Body of pancreas (tissue), 4 donors: ENCODE measurements around the gene PRKAB2. TPM values are rescaled to one million over a fixed set of nuclear protein-coding genes. Genes with fewer than 3 reads are reported as not detected.

Source experiments
- ATAC-seq: fragments of 150-250 bp; one replicate; pipeline ENCODE4 v1.9.1; 2016
- DNase-seq, 4 donors: peaks; one replicate each; pipeline ENCODE4 v3.0.0-alpha.2; 2019
- H3K27ac ChIP-seq, 4 donors: fragments of 200-600 bp; sonication (generic); 1 replicate in 3 of 4; 2 replicates in 1 of 4; pipeline versions ENCODE4 v1.5.1 to v1.6.1; 2016 to 2019; ENCODE audit warnings: mild to moderate bottlenecking in 1 of 4, mixed read lengths in 1 of 4, moderate library complexity in 1 of 4
- H3K27me3 ChIP-seq, 2 donors: fragments of 200-600 bp; sonication (generic); one replicate each; pipeline ENCODE4 v1.6.0; 2016; ENCODE audit warnings: mild to moderate bottlenecking in 1 of 2
- H3K36me3 ChIP-seq, 2 donors: fragments of 200-600 bp; sonication (generic); replicated peaks in 1 of 2; 2 replicates each; pipeline ENCODE4 v1.5.1; 2016; ENCODE audit warnings: low read depth in 2 of 2; ENCODE audit not compliant: insufficient read depth in 1 of 2
- H3K4me1 ChIP-seq: fragments of 200-600 bp; sonication (generic); one replicate; pipeline ENCODE4 v1.6.0; 2016
- H3K4me3 ChIP-seq, 2 donors: fragments of 200-600 bp; sonication (generic); 1 replicate in 1 of 2; 2 replicates in 1 of 2; pipeline ENCODE4 v1.5.1; 2016 to 2019
- H3K9me3 ChIP-seq, 3 donors: fragments of 200-600 bp; sonication (generic); 1 replicate in 2 of 3; 2 replicates in 1 of 3; pipeline ENCODE4 v1.5.1; 2016
- CTCF ChIP-seq, 7 experiments: fragments of 450-650 bp in 4 of 7; fragments of 200-600 bp in 3 of 7; sonication (generic) in 3 of 7; IDR thresholded peaks; one replicate each; pipeline ENCODE4 v1.5.1; 2016 to 2019; ENCODE audit warnings: antibody characterized with exemption in 7 of 7
- POLR2A ChIP-seq, 3 donors: fragments of 450-650 bp; IDR thresholded peaks; one replicate each; pipeline ENCODE4 v1.6.1; 2016; ENCODE audit warnings: antibody characterized with exemption in 3 of 3, mild to moderate bottlenecking in 2 of 3
- WGBS, 2 donors: methylation state at CpG; one replicate each; pipeline ENCODE4 v1.1.5; 2017; 5-methylcytosine and 5-hydroxymethylcytosine counted together
- intact Hi-C: fragments of 100-400 bp; cut with DNase I; formaldehyde crosslinking; loops from one replicate; pipeline ENCODE4 v1.15.1; 2023
- total RNA-seq, 2 donors: library from RNA; depleted of rRNA; stranded (reverse); fragments of >200 nt; gene quantifications; one replicate each; pipeline ENCODE4 v1.1.0, GENCODE V29; 2016

The PRKAB2 gene
- total RNA-seq, result 10 to 100 TPM; 11.9 to 19.5 TPM

GRCh38 chr1:147172168-147173016 is at the start of gene PRKAB2:
PRKAB2 (minus strand) TSS chr1:147172470; CDS start chr1:147172144, 326 bp downstream.
- Histone ChIP-seq H3K4me3 (peak within 1 kb of the TSS; percentile 73 to 87), H3K27me3 (no peaks in the 10 kb centered on the region), H3K9me3 (no peaks in the 10 kb centered on the region), H3K27ac (peak within 1 kb of the TSS; percentile 89 to 94 (median 93)), H3K36me3 (no peaks in the 10 kb centered on the region), H3K4me1 (peaks cover 54% of the 10 kb centered on the region)
- TF ChIP-seq CTCF (IDR thresholded peaks at IDR 0.05), result peak; percentile 91 to 100 (median 95)
- peak; percentile 74 to 92 (median 89) for TF ChIP-seq POLR2A (IDR thresholded peaks at IDR 0.05)
- ATAC-seq (peak; percentile 95), DNase-seq (peak; percentile 96 to 98 (median 97))
- intact Hi-C loops, result loop anchor here (10.0 kb wide), 1 partner anchor 72 kb away; the partner anchor contains the start of gene CHD1L
- 0% methylated on average over 46 to 72 of the region's 72 CpGs for WGBS, 2 donors

GRCh38 chr1:147218606-147219005 is 46.3 kb upstream of the PRKAB2 start:
- no peak overlapping the region for H3K27ac ChIP-seq

GRCh38 chr1:147217141-147217540 is 44.9 kb upstream of the PRKAB2 start:
- no peak for TF ChIP-seq CTCF (IDR thresholded peaks at IDR 0.05)
- no peak for TF ChIP-seq POLR2A (IDR thresholded peaks at IDR 0.05)
- Histone ChIP-seq H3K27ac (no peak overlapping the region), H3K36me3 (no peaks in the 10 kb centered on the region), H3K9me3 (no peaks in the 10 kb centered on the region), H3K27me3 (no peaks in the 10 kb centered on the region), H3K4me3 (no peak overlapping the region), H3K4me1 (peaks cover 64% of the 10 kb centered on the region)
- intact Hi-C loops, result no loop called here
- 93 to 98% methylated on average over 7 of the region's 7 CpGs for WGBS, 2 donors
- ATAC-seq (no peak), DNase-seq (no peak)

More at GRCh38 chr1:147218606-147219005, 46.3 kb upstream of the PRKAB2 start:
- no peak for DNase-seq
- no peak for ATAC-seq
- H3K27me3 ChIP-seq, result no peaks in the 10 kb centered on the region
- H3K4me3 ChIP-seq, result no peak overlapping the region
- no peak for TF ChIP-seq POLR2A (IDR thresholded peaks at IDR 0.05)
- TF ChIP-seq CTCF (IDR thresholded peaks at IDR 0.05), result no peak
- 44 to 60% methylated on average over 3 of the region's 3 CpGs for WGBS, 2 donors
- H3K36me3 ChIP-seq, result no peaks in the 10 kb centered on the region
- intact Hi-C loops, result no loop called here
- no peaks in the 10 kb centered on the region for H3K9me3 ChIP-seq
- peaks cover 67% of the 10 kb centered on the region for H3K4me1 ChIP-seq

GRCh38 chr1:147216124-147216523 is 43.9 kb upstream of the PRKAB2 start:
- intact Hi-C loops, result no loop called here
- no peak overlapping the region for H3K4me3 ChIP-seq
- no peaks in the 10 kb centered on the region for H3K9me3 ChIP-seq
- H3K27ac ChIP-seq, result peak overlapping the region in 2 of 4 donors; percentile 28 to 59
- H3K36me3 ChIP-seq, result no peaks in the 10 kb centered on the region
- DNase-seq, result no peak
- 89 to 95% methylated on average over 3 of the region's 3 CpGs for WGBS, 2 donors
- no peak for ATAC-seq
- H3K27me3 ChIP-seq, result no peaks in the 10 kb centered on the region
- H3K4me1 ChIP-seq, result peaks cover 64% of the 10 kb centered on the region
- TF ChIP-seq POLR2A (IDR thresholded peaks at IDR 0.05) (no peak), CTCF (IDR thresholded peaks at IDR 0.05) (no peak)
